Colonic mucosa (tissue), 4 donors: ENCODE results near the gene BCAS2. TPM values are rescaled to one million over a fixed set of nuclear protein-coding genes. Genes with fewer than 3 reads are reported as not detected.
"Not testable (repeated sequence)": the region's sequence is repeated elsewhere in the genome, so short reads cannot be mapped to it uniquely, and the experiment has no call there.

Experiments
- DNase-seq: peaks from one replicate; pipeline ENCODE4 v3.0.0-alpha.2; 2020
- H3K27ac ChIP-seq: fragments of 200-600 bp; one replicate; pipeline ENCODE4 v1.8.0; 2021
- H3K27me3 ChIP-seq: fragments of 200-600 bp; one replicate; pipeline ENCODE4 v1.8.0; 2021
- H3K36me3 ChIP-seq: fragments of 200-600 bp; one replicate; pipeline ENCODE4 v1.8.0; 2021
- H3K4me1 ChIP-seq: fragments of 200-600 bp; one replicate; pipeline ENCODE4 v1.8.0; 2021; ENCODE audit warnings: mild to moderate bottlenecking
- H3K4me3 ChIP-seq: fragments of 200-600 bp; one replicate; pipeline ENCODE4 v1.8.0; 2021
- H3K9ac ChIP-seq, 2 donors: one replicate each; pipeline ENCODE4 v1.7.0; 2013; ENCODE audit warnings: control low read depth in 2 of 2, low read depth in 2 of 2, low read length in 2 of 2
- H3K9me3 ChIP-seq: fragments of 200-600 bp; one replicate; pipeline ENCODE4 v1.8.0; 2021
- intact Hi-C: fragments of 100-400 bp; cut with DNase I; formaldehyde crosslinking; loops from one replicate; pipeline ENCODE4 v1.14.1; 2022
- total RNA-seq, 2 donors: library from RNA; stranded (reverse); fragmentation: NEBNext Ultra II Directional in 1 of 2; extraction: Animal tissue kit (Norgen Biotek cat#: 25700) in 1 of 2; gene quantifications; one replicate each; pipeline ENCODE4 v1.2.1, GENCODE V29; 2021
- TF ChIP-seq, protein P1 (sequence below): fragments of 200-600 bp; IDR thresholded peaks from one replicate; pipeline ENCODE4 v1.8.0; 2022; ENCODE audit warnings: antibody characterized with exemption, mild to moderate bottlenecking
- donor health status: healthy.
- donor health status: DM: no; HTN: no; CAD: no.
- donor health status: DM: no; HTN: no; CAD: no.

Gene BCAS2
- total RNA-seq, 2 donors from 2014 or later, result 31.7 to 37.0 TPM

DNA sequence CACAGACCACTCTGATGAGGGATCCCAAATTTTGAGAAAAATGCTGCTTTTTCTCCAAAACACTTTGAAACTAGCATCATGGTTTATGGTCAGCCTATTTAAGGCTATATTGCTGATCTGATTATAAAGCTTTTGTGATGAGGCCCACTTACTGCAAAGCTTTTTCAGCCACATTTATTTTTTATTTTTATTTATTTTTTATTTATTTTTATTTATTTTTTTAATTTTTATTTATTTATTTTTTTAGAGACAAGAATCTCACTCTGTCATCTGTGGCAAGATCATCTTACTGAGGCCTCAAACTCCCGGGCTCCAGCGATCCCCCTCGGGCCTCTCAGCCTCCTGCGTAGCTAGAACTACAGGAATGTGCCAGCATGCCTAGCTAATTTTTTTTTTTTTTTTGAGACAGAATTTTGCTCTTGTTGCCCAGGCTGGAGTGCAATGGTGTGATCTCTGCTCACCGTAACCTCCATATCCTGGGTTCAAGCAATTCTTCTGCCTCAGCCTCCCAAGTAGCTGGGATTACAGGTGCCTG lies 5.2 kb upstream of the BCAS2 start:
- intact Hi-C loops, result no loop called here
- Histone ChIP-seq H3K4me3 (no peak overlapping the region), H3K27me3 (no peaks in the 10 kb centered on the region), H3K27ac (no peak overlapping the region), H3K9ac (no peak overlapping the region), H3K4me1 (peaks cover 6% of the 10 kb centered on the region), H3K9me3 (no peaks in the 10 kb centered on the region), H3K36me3 (no peaks in the 10 kb centered on the region)
- TF ChIP-seq, protein P1, sequence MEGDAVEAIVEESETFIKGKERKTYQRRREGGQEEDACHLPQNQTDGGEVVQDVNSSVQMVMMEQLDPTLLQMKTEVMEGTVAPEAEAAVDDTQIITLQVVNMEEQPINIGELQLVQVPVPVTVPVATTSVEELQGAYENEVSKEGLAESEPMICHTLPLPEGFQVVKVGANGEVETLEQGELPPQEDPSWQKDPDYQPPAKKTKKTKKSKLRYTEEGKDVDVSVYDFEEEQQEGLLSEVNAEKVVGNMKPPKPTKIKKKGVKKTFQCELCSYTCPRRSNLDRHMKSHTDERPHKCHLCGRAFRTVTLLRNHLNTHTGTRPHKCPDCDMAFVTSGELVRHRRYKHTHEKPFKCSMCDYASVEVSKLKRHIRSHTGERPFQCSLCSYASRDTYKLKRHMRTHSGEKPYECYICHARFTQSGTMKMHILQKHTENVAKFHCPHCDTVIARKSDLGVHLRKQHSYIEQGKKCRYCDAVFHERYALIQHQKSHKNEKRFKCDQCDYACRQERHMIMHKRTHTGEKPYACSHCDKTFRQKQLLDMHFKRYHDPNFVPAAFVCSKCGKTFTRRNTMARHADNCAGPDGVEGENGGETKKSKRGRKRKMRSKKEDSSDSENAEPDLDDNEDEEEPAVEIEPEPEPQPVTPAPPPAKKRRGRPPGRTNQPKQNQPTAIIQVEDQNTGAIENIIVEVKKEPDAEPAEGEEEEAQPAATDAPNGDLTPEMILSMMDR, result no peak
- no peak for DNase-seq

DNA sequence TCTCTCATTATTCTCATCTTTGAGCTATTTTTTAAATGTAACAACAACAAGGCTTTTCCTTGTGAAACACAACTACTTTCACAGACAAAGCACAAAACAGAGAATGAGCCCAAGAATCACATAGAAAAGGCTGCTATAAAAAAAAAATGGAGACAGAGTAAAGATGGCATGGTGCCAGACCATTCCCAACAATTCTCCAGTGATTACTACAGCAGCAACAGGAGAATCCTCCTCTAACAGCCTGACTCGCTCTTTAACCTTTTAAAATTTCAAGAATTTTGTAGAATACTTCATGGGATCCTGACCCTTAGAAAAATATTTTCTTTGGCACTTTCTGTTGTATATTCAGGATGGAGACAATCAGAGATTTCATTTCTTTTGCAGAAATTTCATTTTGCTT lies 3.8 kb upstream of the BCAS2 start:
- no peak for DNase-seq
- no peaks in the 10 kb centered on the region for H3K9me3 ChIP-seq
- TF ChIP-seq, protein P1, result no peak
- H3K27me3 ChIP-seq, result no peaks in the 10 kb centered on the region
- intact Hi-C loops, result no loop called here
- no peak overlapping the region for H3K9ac ChIP-seq
- peaks cover 6% of the 10 kb centered on the region for H3K4me1 ChIP-seq
- H3K27ac ChIP-seq, result no peak overlapping the region
- no peaks in the 10 kb centered on the region for H3K36me3 ChIP-seq
- no peak overlapping the region for H3K4me3 ChIP-seq

- no peak for DNase-seq
- Histone ChIP-seq H3K27me3 (no peaks in the 10 kb centered on the region), H3K27ac (no peak overlapping the region), H3K9ac (no peak overlapping the region), H3K4me1 (no peaks in the 10 kb centered on the region), H3K4me3 (no peak overlapping the region), H3K9me3 (no peaks in the 10 kb centered on the region), H3K36me3 (no peaks in the 10 kb centered on the region)
- TF ChIP-seq, protein P1, result no peak
- intact Hi-C loops, result loop anchor here (10.0 kb wide), 1 partner anchor 230 kb away; no protein-coding TSS in a partner anchor
Measured at GRCh38 chr1:114574365-114574764, 7.0 kb downstream of the BCAS2 start.

- Histone ChIP-seq H3K27me3 (no peaks in the 10 kb centered on the region), H3K36me3 (peaks cover 4% of the 10 kb centered on the region)
- intact Hi-C loops, result no loop called here
Measured at GRCh38 chr1:114564141-114564540, 17.3 kb downstream of the BCAS2 start.

GRCh38 chr1:114562978-114563510 lies 18.4 kb downstream of the BCAS2 start:
- H3K4me3 ChIP-seq, H3K36me3 ChIP-seq, H3K9me3 ChIP-seq, H3K9ac ChIP-seq, H3K27me3 ChIP-seq, intact Hi-C loops, H3K27ac ChIP-seq, DNase-seq, H3K4me1 ChIP-seq: not testable (repeated sequence)

More at GRCh38 chr1:114564141-114564540, 17.3 kb downstream of the BCAS2 start:
- no peak for DNase-seq
- H3K9ac ChIP-seq, result no peak overlapping the region
- H3K27ac ChIP-seq, result no peak overlapping the region
- TF ChIP-seq, protein P1, result no peak
- no peaks in the 10 kb centered on the region for H3K9me3 ChIP-seq
- no peaks in the 10 kb centered on the region for H3K4me1 ChIP-seq
- H3K4me3 ChIP-seq, result no peak overlapping the region

GRCh38 chr1:114561333-114561732 lies 20.1 kb downstream of the BCAS2 start:
- Histone ChIP-seq H3K36me3 (no peaks in the 10 kb centered on the region), H3K9me3 (no peaks in the 10 kb centered on the region), H3K4me1 (no peaks in the 10 kb centered on the region), H3K27ac (no peak overlapping the region), H3K4me3 (no peak overlapping the region), H3K9ac (no peak overlapping the region), H3K27me3 (no peaks in the 10 kb centered on the region)
- intact Hi-C loops, result no loop called here
- TF ChIP-seq, protein P1, result no peak
- DNase-seq, result no peak
